ENCODE results near the gene GAK.

Gene GAK

DNA sequence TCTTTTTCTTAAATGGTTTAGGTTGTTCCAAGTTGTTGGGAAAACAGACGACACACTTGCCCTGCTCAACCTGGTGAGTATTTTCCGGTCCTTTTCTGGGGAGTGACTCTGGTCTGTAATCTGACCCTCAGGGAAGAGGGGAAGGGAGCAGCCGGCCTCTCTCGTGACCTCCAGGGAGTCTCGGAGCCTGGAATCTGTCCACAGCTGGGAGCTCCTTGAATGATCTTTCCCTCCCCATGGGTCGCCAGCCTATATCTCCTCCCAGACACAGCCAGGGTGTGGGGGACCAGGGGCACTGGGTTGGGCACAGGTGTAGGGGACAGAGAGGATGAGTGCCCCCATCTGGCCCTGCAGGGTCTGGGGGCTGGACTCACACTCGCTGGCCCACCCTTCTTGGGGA is 19.1 kb upstream of the GAK start:
- Histone ChIP-seq H3K9me3 (ENCODE audit: control insufficient read depth in 1 of 2, low read length in 2 of 2) (no peaks in the 10 kb centered on the region), H3K4me1 (ENCODE audit: control insufficient read depth in 1 of 2, insufficient read depth in 2 of 2, low read length in 2 of 2) (no peaks in the 10 kb centered on the region), H3K27me3 (ENCODE audit: control insufficient read depth in 1 of 2, insufficient read depth in 2 of 2, low read length in 2 of 2) (no peaks in the 10 kb centered on the region), H3K9ac (ENCODE audit: low read depth in 1 of 2, low read length in 2 of 2) (no peak overlapping the region), H3K27ac (ENCODE audit: low read depth, low read length) (no peak overlapping the region), H3K36me3 (ENCODE audit: control insufficient read depth in 1 of 2, insufficient read depth in 2 of 2, low read length in 2 of 2) (peaks cover 0 to 8% of the 10 kb centered on the region in 2 donors), H3K4me3 (ENCODE audit: low read depth in 1 of 2, low read length in 2 of 2) (no peak overlapping the region)

- H3K4me3 ChIP-seq (ENCODE audit: low read depth in 1 of 2, low read length in 2 of 2): no peak overlapping the region
- H3K27ac ChIP-seq (ENCODE audit: low read depth, low read length): no peak overlapping the region
- H3K4me1 ChIP-seq (ENCODE audit: control insufficient read depth in 1 of 2, insufficient read depth in 2 of 2, low read length in 2 of 2): no peaks in the 10 kb centered on the region
- no peak overlapping the region for H3K9ac ChIP-seq (ENCODE audit: low read depth in 1 of 2, low read length in 2 of 2)
- H3K27me3 ChIP-seq (ENCODE audit: control insufficient read depth in 1 of 2, insufficient read depth in 2 of 2, low read length in 2 of 2): no peaks in the 10 kb centered on the region
- H3K9me3 ChIP-seq (ENCODE audit: control insufficient read depth in 1 of 2, low read length in 2 of 2): no peaks in the 10 kb centered on the region
- peaks cover 0 to 8% of the 10 kb centered on the region in 2 donors for H3K36me3 ChIP-seq (ENCODE audit: control insufficient read depth in 1 of 2, insufficient read depth in 2 of 2, low read length in 2 of 2)
Observed at GRCh38 chr4:950136-951020, 18.3 kb upstream of the GAK start.

- no peak overlapping the region for H3K27ac ChIP-seq (ENCODE audit: low read depth, low read length)
- H3K36me3 ChIP-seq (ENCODE audit: control insufficient read depth in 1 of 2, insufficient read depth in 2 of 2, low read length in 2 of 2): peaks cover 0 to 7% of the 10 kb centered on the region in 2 donors
- no peaks in the 10 kb centered on the region for H3K9me3 ChIP-seq (ENCODE audit: control insufficient read depth in 1 of 2, low read length in 2 of 2)
- H3K9ac ChIP-seq (ENCODE audit: low read depth in 1 of 2, low read length in 2 of 2): no peak overlapping the region
- no peaks in the 10 kb centered on the region for H3K4me1 ChIP-seq (ENCODE audit: control insufficient read depth in 1 of 2, insufficient read depth in 2 of 2, low read length in 2 of 2)
- no peaks in the 10 kb centered on the region for H3K27me3 ChIP-seq (ENCODE audit: control insufficient read depth in 1 of 2, insufficient read depth in 2 of 2, low read length in 2 of 2)
- no peak overlapping the region for H3K4me3 ChIP-seq (ENCODE audit: low read depth in 1 of 2, low read length in 2 of 2)
Observed at GRCh38 chr4:949656-950055, 17.5 kb upstream of the GAK start.

DNA sequence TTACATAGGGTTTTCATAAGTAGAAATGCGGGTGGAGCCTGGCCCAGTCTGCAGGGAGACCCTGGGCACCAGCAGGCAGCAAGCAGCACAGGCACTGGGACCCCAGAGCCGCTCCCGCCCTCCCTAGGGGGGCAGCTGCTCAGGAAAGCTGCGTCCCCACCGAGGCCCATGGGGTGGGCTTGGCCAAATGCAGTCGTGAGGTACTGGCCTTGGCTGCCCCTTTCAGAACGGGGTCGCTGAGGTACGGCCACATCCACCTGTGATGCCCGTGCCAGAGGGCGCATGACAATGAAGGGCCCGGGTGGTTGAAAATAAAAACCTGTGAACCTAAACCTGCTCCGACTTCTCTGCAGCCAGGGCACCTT is 16.8 kb upstream of the GAK start:
- Histone ChIP-seq H3K4me1 (ENCODE audit: control insufficient read depth in 1 of 2, insufficient read depth in 2 of 2, low read length in 2 of 2) (no peaks in the 10 kb centered on the region), H3K4me3 (ENCODE audit: low read depth in 1 of 2, low read length in 2 of 2) (no peak overlapping the region), H3K36me3 (ENCODE audit: control insufficient read depth in 1 of 2, insufficient read depth in 2 of 2, low read length in 2 of 2) (peaks cover 0 to 5% of the 10 kb centered on the region in 2 donors), H3K9ac (ENCODE audit: low read depth in 1 of 2, low read length in 2 of 2) (no peak overlapping the region), H3K27ac (ENCODE audit: low read depth, low read length) (no peak overlapping the region), H3K27me3 (ENCODE audit: control insufficient read depth in 1 of 2, insufficient read depth in 2 of 2, low read length in 2 of 2) (no peaks in the 10 kb centered on the region), H3K9me3 (ENCODE audit: control insufficient read depth in 1 of 2, low read length in 2 of 2) (no peaks in the 10 kb centered on the region)

DNA sequence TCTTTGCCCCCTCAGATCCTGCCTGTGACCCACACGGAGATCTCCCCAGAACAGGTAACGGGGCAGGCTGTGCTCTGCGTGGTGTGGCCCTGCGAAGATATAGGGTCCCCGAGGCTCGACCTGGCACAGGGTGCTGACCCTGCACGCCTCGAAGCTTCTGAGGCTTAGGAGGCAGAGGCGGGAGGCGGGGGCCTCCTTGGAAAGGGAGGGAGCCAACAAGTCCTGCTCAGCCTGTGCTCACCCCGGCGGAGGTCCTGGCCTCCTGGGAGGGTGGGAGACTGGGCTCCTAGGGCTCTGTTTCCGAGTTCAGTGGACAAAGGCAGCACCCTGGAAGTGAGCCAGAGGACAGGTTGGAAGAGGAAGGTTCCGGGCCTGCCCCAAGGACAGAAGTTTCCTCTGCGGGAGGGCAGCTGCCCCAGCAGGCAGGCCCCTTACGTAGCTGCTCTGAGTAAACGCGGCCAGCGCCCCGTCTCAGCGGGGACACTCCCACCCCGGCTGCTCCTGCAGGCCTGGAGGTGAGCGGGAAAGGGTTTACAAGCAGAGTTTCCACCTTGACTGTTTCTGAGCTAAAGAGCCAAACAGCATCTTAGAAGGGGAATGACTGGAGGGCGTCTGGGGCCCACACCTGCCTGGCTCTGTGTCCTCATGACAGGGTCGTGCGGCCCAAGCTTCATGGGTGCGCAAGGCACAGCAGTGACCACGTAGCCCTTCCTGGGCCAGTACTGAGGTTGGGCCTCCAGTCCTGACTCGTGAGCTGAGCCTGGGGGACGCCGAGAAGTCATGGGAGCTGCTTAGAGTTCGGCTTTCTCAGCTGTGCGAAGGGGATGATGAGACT is 16.2 kb upstream of the GAK start:
- Histone ChIP-seq H3K9me3 (ENCODE audit: control insufficient read depth in 1 of 2, low read length in 2 of 2) (no peaks in the 10 kb centered on the region), H3K27ac (ENCODE audit: low read depth, low read length) (no peak overlapping the region), H3K36me3 (ENCODE audit: control insufficient read depth in 1 of 2, insufficient read depth in 2 of 2, low read length in 2 of 2) (peaks cover 0 to 5% of the 10 kb centered on the region in 2 donors), H3K27me3 (ENCODE audit: control insufficient read depth in 1 of 2, insufficient read depth in 2 of 2, low read length in 2 of 2) (no peaks in the 10 kb centered on the region), H3K9ac (ENCODE audit: low read depth in 1 of 2, low read length in 2 of 2) (no peak overlapping the region), H3K4me3 (ENCODE audit: low read depth in 1 of 2, low read length in 2 of 2) (no peak overlapping the region), H3K4me1 (ENCODE audit: control insufficient read depth in 1 of 2, insufficient read depth in 2 of 2, low read length in 2 of 2) (no peaks in the 10 kb centered on the region)

DNA sequence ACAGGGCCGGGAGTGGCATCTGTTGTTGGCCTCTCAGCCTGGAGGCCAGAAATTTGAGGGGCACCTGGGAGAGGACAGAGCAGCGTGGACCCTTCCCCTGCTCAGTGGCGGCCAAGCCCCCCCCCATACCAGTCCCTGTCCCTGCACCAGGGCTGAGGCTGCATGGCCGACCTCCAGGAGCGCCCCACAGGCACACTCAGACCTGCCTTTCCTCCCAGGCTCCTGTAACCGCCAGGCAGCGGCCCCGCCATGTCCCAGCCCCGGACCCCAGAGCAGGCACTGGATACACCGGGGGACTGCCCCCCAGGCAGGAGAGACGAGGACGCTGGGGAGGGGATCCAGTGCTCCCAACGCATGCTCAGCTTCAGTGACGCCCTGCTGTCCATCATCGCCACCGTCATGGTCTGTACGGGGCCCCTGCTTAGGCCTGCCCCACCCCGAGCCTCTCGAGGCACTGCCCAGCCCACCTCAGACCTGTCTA is 15.4 kb upstream of the GAK start:
- H3K9ac ChIP-seq (ENCODE audit: low read depth in 1 of 2, low read length in 2 of 2): no peak overlapping the region
- H3K4me3 ChIP-seq (ENCODE audit: low read depth in 1 of 2, low read length in 2 of 2): no peak overlapping the region
- no peak overlapping the region for H3K27ac ChIP-seq (ENCODE audit: low read depth, low read length)
- H3K9me3 ChIP-seq (ENCODE audit: control insufficient read depth in 1 of 2, low read length in 2 of 2): no peaks in the 10 kb centered on the region
- no peaks in the 10 kb centered on the region for H3K27me3 ChIP-seq (ENCODE audit: control insufficient read depth in 1 of 2, insufficient read depth in 2 of 2, low read length in 2 of 2)
- no peaks in the 10 kb centered on the region for H3K4me1 ChIP-seq (ENCODE audit: control insufficient read depth in 1 of 2, insufficient read depth in 2 of 2, low read length in 2 of 2)
- H3K36me3 ChIP-seq (ENCODE audit: control insufficient read depth in 1 of 2, insufficient read depth in 2 of 2, low read length in 2 of 2): peaks cover 0 to 5% of the 10 kb centered on the region in 2 donors

- Histone ChIP-seq H3K9me3 (ENCODE audit: control insufficient read depth in 1 of 2, low read length in 2 of 2) (no peaks in the 10 kb centered on the region), H3K27me3 (ENCODE audit: control insufficient read depth in 1 of 2, insufficient read depth in 2 of 2, low read length in 2 of 2) (no peaks in the 10 kb centered on the region), H3K4me3 (ENCODE audit: low read depth in 1 of 2, low read length in 2 of 2) (no peak overlapping the region), H3K4me1 (ENCODE audit: control insufficient read depth in 1 of 2, insufficient read depth in 2 of 2, low read length in 2 of 2) (no peaks in the 10 kb centered on the region), H3K27ac (ENCODE audit: low read depth, low read length) (no peak overlapping the region), H3K9ac (ENCODE audit: low read depth in 1 of 2, low read length in 2 of 2) (no peak overlapping the region), H3K36me3 (ENCODE audit: control insufficient read depth in 1 of 2, insufficient read depth in 2 of 2, low read length in 2 of 2) (peaks cover 0 to 5% of the 10 kb centered on the region in 2 donors)
Observed at GRCh38 chr4:946517-947471, 14.7 kb upstream of the GAK start.

- H3K9me3 ChIP-seq (ENCODE audit: control insufficient read depth in 1 of 2, low read length in 2 of 2): no peaks in the 10 kb centered on the region
- H3K9ac ChIP-seq (ENCODE audit: low read depth in 1 of 2, low read length in 2 of 2): no peak overlapping the region
- no peak overlapping the region for H3K27ac ChIP-seq (ENCODE audit: low read depth, low read length)
- no peak overlapping the region for H3K4me3 ChIP-seq (ENCODE audit: low read depth in 1 of 2, low read length in 2 of 2)
- H3K36me3 ChIP-seq (ENCODE audit: control insufficient read depth in 1 of 2, insufficient read depth in 2 of 2, low read length in 2 of 2): no peaks in the 10 kb centered on the region
- H3K27me3 ChIP-seq (ENCODE audit: control insufficient read depth in 1 of 2, insufficient read depth in 2 of 2, low read length in 2 of 2): no peaks in the 10 kb centered on the region
- H3K4me1 ChIP-seq (ENCODE audit: control insufficient read depth in 1 of 2, insufficient read depth in 2 of 2, low read length in 2 of 2): no peaks in the 10 kb centered on the region
Observed at GRCh38 chr4:946103-946450, 14.0 kb upstream of the GAK start.

GRCh38 chr4:945274-946102 is 13.4 kb upstream of the GAK start:
- no peak overlapping the region for H3K4me3 ChIP-seq (ENCODE audit: low read depth in 1 of 2, low read length in 2 of 2)
- H3K9ac ChIP-seq (ENCODE audit: low read depth in 1 of 2, low read length in 2 of 2): no peak overlapping the region
- H3K36me3 ChIP-seq (ENCODE audit: control insufficient read depth in 1 of 2, insufficient read depth in 2 of 2, low read length in 2 of 2): no peaks in the 10 kb centered on the region
- H3K9me3 ChIP-seq (ENCODE audit: control insufficient read depth in 1 of 2, low read length in 2 of 2): no peaks in the 10 kb centered on the region
- H3K27me3 ChIP-seq (ENCODE audit: control insufficient read depth in 1 of 2, insufficient read depth in 2 of 2, low read length in 2 of 2): no peaks in the 10 kb centered on the region
- no peaks in the 10 kb centered on the region for H3K4me1 ChIP-seq (ENCODE audit: control insufficient read depth in 1 of 2, insufficient read depth in 2 of 2, low read length in 2 of 2)
- H3K27ac ChIP-seq (ENCODE audit: low read depth, low read length): no peak overlapping the region

Measured in duodenal mucosa (tissue), 2 donors.